Stimulated activated CD8-positive, alpha-beta memory T cell treated with anti-CD3 and anti-CD28 coated beads, Interleukin-4, amount 100 ng/mL, for 4 hours (primary cell): ENCODE measurements around the gene EPHA2.
A peak's percentile ranks its signal among the peaks of the same experiment; 100 is the strongest.

ENCODE experiments used
- DNase-seq, 2 donors: peaks; one replicate each; pipeline ENCODE4 v3.0.0-alpha.2; 2020; ENCODE audit warnings: low read depth in 2 of 2, low spot score in 1 of 2

EPHA2 gene

DNA sequence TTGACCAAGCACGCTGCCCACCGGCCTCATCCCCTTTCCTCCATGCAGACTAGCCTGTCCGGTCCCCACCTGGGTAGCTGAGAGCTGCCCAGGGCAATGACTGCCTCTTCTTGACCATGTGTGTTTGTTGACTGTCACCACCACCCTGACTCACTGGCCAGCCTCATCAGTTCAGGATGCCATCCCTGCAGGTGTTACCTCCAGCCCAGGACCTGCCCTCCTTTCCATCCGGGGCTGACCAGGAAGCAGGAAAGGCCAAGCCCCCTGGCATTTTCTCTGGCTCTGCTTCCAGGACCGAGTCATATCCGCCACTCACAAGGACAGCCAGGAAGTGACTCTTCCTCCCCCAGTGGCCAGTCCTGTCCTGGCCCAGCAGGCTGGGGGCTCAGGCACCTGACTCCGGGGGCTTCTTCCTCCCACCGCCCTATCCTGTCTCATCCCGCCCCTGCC, 17.1 kb downstream of the EPHA2 start:
- DNase-seq = no peak

DNA sequence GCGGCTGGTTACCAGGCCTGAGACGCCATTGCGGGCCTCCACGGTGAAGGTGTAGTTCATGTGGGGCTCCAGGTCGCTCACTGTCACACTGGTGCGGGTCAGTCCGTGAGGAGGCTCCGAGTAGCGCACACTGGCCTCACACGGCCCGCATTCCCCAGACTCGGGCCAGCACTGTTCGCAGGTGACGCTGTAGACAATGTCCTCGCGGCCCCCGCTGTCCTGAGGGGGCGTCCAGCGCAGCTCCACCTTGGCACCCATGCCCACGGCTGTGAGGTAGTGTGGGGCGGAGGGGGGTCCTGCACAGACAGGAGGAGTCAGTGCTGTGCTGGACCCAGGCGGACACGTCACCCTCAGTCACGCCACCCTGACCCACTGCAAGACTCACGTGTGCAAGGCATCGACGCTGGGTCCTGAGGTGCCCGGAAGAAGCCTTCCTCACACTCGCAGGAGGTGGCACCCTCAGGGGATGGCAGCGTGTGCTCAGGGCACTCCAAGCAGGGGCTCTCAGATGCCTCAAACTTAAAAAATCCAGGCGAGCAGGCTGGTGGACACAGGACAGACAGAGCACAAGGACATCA, 17.9 kb downstream of the EPHA2 start:
- no peak for DNase-seq

DNA sequence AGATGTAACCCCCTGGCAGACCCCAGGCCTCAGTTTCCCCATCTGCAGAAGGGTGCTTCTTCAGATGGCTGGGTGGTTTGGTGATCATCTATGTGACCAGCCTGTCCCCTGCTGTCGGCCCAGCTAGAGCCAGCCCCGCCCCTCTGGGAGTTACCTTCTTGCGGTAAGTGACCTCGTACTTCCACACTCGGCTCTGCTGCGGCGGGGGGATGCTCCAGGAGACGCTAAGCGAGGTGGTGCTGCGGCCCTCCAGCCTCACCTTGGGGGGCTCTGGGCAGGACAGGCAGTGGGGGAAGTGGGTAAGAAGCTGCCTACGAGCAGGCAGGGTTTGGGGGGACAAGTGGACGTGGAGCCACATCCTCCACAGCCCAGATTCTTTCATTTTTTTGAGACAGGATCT, 20.4 kb downstream of the EPHA2 start:
- no peak for DNase-seq

DNA sequence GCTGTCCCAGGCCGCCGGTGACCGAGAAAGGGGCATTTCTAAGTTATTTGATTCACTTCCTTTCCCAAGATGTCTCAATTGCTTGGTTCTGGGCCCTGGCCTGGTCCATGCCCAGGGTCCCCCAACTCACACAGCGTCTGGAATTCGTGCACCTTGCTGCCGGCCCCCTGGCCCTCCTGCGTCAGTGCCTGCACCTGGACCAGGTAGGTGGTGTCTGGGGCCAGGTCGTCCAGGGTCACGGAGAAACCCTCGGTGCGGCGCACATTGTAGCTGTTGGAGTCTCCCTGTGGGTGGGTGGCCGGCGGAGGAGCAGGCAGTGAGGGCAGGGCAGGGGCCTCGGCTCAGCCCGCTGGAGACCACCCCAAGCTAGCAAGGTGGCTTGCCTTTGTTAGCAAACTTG, 21.0 kb downstream of the EPHA2 start:
- DNase-seq = no peak

DNA sequence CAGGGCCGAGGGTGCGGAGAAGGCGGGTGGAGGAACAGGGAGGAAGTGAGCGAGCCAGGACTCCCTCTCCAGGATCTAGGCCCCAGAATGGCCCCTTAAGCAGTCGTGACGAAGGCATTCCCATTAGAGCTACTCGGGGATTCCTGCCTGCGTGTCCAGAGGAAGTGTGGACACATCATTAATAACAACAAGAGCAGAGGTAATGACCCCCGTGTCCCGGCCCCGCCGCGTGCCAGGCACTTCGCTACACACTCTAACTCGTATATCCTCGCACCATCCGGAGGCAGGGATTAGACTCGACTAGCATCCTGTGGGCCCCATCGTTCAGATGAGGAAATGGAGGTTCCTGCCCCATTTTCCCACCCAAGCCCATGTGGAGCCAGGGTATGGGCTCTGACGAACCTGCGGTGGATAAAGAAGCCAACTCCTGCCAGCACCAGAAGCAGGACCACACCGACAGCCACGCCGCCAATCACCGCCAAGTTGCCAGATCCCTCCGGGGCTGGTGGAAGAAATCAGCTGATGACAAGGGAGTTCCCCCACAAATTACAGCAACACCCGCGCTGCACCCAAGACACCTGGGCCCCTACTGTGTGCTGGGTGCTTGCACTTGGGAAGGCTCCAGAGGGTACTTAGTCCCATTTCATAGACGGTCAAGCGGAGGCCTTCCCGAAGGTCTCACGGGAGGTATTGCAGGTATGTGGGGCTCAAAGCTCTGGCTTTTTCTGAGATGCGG, 21.6 kb downstream of the EPHA2 start:
- DNase-seq = no peak

DNA sequence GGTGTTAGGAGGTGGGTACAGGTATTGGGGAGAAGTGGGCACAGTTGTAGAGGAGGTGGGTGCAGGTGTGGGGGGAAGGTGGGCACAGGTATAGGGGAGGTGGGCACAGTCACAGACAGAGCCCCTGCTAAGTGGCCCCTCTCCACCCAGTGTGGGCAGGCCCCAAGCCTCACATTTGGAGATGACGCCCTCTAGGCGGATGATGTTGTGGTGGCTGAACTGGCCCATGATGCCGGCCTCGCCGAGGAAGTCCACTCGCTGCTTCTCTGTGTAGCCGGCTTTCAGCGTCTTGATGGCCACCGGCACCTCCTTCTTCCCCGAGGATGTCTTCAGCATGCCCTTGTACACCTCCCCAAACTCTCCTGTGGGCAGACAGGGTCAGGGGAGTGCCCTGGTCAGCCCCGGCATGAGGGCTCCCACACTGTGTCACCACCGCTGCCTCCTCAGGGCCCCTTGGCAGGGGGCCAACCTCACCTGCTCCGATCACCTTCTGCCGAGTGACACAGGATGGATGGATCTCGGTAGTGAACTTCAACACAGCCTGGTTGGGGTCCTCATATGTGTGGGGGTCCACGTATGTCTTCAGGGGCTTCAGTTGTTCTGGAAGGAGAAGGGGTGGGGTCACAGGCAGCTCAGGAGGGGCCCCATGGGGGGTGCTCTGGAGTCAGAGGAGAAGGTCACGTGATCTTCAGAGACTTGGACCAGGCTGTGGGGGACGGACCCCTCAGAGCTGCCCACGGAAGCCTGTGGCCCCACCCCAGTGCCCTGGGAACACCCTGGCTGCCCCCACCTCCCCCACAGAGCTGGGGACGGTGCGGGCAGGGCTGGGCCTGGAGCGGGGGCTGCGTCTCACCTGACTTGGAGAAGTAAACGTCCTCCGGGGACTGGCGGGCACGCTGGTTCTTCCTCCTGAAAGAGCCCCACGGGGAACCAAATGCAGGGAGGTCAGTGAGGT, 22.6 kb downstream of the EPHA2 start:
- DNase-seq = no peak

DNA sequence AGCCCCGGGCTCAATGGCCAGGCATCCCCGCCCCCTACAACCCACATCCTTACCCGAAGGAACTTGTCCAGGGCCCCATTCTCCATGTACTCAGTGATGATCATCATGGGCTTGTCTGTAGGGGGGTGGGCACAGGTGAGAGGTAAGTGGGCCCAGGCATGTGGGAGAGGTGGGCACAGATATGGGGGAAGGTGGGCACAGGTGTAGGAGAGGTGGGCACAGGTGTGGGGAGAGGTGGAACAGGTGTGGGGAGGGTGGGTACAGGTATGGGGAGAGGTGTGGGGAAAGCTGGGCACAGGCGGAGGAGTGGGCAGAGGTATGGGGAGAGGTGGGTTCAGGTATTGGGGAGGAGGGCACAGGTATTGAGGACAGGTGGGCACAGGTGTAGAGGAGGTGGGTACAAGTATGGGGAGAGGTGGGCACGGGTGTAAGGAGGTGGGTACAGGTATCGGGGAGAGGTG, 23.5 kb downstream of the EPHA2 start:
- DNase-seq = no peak

DNA sequence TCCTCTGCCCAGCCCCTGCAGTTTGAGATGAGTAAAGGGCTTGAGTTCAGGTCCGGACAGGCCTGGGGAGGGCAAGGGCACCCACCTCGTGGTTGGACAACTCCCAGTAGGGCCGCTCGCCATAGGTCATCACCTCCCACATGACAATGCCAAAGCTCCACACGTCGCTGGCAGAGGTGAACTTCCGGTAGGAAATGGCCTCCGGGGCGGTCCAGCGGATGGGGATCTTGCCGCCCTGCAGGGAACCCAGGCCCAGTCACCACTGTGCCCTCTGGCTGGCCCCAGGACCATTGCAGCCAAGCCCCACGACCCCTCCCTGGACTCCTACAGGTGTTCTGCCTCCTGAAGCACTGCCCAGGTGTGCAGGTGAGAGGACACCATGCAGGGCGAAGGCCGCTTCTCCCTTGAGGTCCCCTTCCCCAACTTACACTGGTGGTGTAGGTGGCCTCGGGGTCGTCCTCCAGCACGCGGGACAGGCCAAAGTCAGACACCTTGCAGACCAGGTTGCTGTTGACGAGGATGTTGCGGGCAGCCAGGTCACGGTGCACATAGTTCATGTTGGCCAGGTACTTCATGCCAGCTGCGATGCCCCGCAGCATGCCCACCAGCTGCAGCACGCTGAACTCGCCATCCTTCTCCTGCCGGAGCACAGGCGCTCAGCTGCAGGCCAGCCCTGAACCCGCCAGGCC, 24.1 kb downstream of the EPHA2 start:
- no peak for DNase-seq

DNA sequence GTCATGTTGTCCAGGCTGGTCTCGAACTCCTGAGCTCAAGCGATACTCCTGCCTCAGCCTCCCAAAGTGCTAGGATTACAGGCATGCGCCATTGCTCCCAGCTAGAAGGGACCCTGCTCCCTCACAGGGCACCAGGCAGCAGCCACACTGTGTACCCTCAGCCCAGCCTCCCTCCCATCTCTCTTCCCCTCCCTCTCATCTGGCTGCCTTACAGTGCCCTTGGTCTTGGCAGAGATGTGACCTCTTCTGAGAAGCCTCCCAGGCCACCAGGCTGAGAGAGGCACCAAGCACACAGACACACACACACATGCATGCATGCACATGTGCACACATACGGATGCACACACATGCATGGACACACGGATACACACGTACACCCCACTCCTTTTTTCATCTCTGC, 25.0 kb downstream of the EPHA2 start:
- DNase-seq = no peak

DNA sequence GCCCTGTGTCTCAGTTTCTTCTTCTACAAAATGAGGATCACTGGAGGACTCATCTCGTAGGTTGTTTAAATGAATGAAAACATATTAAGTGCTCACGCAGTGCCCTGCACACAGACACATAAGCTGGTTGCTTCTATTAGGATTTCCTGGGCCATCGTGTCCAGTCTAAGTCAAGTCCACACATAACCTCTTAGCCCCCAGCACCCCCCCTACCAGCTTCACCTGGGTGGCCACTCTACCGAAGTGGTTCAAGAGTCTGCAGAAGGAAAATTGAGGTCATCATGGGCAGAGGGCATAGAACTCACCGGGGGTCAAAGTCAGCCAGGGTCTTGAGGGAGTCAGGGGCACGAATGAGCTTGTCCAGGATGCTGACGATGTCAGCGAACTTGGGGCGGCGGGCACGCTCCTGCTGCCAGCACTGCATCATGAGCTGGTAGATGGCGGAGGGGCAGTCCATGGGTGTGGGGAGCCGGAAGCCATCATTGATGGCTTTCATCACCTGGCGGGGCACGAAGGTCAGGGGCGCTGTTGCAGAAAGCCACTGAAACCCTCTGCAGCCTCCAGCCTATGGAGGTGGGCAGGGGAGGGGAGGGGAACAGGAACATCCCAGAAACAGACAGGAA, 25.8 kb downstream of the EPHA2 start:
- no peak for DNase-seq

DNA sequence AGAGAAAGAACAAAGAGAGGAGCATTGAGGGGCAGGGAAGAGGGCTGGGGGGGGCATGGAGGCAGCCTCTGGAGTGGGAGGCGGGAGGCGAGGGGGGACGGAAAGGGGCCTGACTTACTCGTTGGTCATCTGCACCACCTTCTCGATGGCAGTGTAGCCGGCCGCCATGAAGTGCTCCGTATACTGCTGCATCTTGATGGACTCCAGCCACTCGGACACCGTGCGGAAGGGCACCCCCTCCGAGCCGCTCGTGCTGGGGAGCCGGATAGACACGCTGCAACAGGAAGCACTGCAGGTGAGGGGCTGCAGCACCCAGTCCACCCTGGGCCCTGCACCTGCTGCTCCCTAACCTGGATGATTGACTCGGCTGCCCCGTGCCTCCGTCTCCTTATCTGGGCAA, 26.6 kb downstream of the EPHA2 start:
- DNase-seq = no peak

DNA sequence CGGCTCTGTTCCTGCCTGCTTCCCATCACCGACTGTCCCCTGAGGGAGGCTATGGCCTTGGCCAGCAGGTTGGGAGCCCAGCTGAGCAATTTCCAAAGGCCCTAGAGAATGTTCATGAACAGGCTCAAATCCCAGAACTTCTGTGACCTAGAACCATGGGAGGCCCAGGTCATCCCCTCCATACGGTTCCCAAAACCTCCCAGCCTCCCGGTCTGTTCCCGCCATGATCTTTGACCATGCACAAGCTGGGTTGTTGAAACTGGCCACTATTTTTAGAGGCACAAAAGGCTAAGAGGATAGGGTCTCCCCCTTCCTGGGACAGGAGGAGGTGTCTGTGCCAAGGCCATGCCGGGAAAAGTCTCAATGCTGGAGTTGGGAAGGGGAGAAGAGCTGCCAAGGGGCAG, 27.5 kb downstream of the EPHA2 start:
- no peak for DNase-seq

DNA sequence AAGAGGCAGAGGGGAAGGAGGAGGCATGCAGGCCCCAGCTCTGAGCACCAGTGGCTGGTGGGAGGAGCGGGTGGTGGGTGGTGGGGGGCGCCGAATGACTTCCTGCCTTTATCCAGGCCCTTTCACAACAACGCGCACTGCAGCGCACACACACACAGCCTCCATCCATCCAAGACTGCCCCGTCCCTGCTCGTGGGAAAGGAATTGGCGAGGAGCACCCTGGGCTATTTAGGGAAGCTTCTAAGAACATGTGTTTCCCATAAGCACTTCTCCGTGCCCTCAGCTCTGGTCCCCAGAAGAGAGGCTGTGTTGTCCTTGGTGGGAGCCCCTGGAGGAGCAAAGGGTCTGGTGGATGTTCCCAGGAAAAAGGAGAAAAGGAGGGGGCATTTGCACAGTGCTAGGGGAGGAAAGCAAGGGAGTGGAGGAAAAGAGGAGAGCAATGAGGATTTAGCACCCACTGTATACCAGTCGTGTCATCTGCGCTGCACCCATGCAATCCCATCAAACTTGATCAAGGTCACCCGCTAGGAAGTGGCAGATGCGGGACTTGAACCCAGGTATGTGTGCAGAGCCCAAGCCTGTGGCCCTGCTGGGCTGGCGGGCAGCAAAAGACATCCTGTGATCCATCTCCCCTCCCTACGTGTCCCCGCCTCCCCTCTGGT, 28.1 kb downstream of the EPHA2 start:
- DNase-seq = no peak

DNA sequence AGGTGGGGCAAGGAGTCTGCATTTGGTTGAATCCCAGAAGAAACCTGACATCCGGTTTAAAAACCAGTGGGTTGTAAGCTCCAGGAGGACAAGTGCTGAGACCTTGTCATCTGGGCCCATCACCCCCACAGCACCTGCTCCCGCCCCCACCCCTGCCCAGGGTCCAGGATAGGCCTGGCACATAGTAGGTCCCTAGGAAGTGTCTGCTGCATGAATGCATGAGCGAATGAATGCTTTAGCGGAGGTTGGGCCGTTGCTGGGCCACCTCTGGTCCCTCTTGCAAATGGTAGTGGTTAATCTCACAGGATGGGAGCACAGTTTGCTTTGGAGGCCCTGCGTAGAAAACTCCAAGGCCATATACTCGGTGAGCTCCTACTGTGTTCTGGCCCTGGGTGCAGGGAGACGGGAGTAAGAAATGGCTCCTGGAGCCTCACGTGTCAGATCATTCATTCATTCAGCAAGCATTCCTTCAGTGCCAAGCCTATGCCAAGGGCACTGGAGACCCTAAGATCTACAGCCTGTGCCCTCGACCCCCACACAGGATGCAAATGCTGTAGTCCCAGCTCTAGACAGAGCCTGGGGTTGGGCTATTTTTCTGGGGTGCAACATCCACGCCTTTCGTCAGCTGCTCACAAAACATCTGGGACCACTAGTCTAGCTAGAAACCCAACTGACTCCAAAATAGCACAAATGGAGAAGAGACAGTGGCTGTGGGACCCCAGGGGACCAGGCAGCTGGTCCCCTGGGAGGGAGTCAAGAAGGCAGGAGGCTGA, 28.9 kb downstream of the EPHA2 start:
- DNase-seq = no peak

DNA sequence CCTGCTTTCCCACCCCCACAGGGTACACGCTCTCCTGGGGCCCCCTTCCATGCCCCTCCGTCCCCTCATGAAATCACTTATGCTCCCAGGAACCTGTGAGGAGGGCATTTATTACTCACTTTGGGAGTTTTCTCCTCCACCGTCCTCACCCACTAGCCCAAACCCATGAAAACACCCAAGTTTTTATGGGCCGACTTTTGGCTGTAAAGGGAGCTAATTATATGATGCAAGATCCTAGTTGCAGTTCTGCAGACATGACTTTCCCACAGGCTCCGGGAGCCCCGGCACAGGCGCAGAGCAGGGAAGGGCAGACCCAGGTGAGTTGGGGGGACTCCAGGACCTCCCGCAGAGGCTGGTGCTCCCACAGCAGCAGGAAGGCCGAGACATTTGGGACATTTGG, 29.7 kb downstream of the EPHA2 start:
- DNase-seq = no peak

DNA sequence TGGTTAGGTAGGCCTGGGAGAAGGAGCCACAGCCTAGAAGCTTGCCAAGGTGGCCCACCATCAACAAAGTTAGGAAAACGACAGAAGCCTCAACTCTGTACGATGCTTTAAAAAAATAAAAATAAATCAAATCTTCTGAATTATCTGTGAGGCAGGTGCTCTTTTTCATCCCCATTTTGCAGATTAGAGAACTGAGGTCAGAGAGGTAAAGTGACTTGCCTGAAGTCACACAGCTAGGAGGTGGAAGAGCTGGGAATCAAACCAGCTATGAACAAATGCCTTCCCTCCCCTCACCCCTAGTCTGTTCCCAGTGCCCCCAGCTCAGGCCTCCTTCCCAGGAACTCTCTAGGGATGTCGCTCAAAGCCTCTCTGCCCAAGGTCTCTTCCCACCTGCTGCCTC, 30.4 kb downstream of the EPHA2 start:
- DNase-seq = no peak

DNA sequence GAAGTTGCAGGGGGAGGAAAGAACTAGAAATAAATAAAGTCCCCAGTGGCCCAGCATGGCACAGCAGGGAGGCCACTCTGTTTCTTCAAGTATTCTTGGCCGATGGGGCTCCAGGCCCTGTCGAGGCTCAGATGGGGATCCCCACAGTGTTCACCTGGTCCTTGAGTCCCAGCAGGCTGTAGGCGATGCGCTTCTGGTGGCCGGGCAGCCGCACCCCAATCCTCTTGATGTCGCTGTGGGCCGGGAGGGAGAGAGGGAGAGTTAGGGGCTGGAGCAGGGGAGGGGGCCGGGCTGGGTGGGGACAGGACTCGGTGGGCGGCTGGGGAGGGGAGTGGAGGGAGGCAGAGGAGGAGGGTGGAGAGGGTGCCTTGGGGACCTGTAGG, 30.8 kb downstream of the EPHA2 start:
- no peak for DNase-seq

DNA sequence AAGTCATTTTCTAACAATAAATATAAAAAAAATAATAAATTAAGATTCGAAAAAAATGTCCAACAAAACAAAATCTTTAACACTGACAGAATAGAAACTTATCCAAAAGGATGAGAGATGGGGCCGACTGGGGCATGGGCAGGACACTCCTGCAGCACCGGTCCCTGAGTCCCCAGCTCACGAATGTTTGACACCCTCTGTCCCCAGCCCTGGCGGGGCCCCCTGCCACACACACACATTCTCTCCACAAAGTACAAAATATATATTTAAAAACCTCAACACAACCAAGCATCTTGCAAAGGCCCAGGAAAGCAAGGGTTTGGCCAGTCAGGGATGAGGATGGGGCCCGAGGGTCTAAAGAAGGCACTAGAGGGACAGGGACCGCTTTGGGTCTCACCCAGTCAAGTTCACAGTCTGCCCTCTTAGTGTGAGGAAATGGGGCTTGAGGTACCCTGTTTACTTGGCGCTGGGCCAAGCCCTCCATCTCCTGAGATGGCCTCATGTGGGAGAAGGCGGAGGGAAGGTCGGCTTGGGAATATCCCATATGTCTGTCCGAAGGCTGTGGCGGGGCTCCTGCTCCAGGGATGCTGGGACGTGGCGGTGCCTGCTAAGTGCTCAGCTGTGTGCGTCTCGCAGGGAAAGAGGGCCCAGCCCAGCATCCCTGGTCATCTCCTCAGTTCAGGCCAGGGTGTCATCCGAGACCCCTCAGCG, 31.3 kb downstream of the EPHA2 start:
- DNase-seq = no peak

DNA sequence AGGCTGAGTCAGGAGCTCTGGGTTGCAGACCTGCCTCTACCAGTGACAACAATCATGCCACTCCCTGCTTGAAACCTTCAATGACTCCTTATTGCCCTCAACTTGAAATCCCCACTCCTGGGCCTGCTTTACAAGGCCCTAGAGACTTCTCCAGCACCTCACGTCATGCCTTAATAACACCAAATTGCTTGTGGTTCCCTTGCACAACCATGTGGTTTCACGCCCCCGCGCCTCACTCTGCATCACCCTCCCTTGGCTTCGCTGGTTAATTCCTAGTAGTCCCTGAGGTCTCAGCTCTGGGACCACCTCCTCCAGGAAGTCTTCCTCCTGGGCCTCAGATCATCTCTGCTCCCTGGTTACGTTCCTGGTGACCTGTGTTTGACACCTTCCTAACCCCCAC, 33.0 kb downstream of the EPHA2 start:
- peak; percentile 16 to 50 for DNase-seq
